Epithelial cell of prostate (primary cell): ENCODE results near the gene ACTMAP.
"Not testable (repeated sequence)": the region's sequence is repeated elsewhere in the genome, so short reads cannot be mapped to it uniquely, and the experiment has no call there.

Experiments
- DNase-seq: peaks from one replicate; pipeline ENCODE4 v3.0.0-alpha.2; 2011; ENCODE audit warnings: low read depth, low spot score
- H3K27ac ChIP-seq: fragments of 450-650 bp; 2 replicates; pipeline ENCODE4 v1.5.1; 2017; ENCODE audit warnings: mild to moderate bottlenecking

The ACTMAP gene

GRCh38 chr19:40747536-40747935 lies 2.7 kb downstream of the ACTMAP start:
- H3K27ac ChIP-seq: no peak overlapping the region

GRCh38 chr19:40745402-40745780 lies 4.9 kb downstream of the ACTMAP start:
- H3K27ac ChIP-seq: peak overlapping the region; percentile 5
- DNase-seq: no peak

More at GRCh38 chr19:40747536-40747935, 2.7 kb downstream of the ACTMAP start:
- no peak for DNase-seq

DNA sequence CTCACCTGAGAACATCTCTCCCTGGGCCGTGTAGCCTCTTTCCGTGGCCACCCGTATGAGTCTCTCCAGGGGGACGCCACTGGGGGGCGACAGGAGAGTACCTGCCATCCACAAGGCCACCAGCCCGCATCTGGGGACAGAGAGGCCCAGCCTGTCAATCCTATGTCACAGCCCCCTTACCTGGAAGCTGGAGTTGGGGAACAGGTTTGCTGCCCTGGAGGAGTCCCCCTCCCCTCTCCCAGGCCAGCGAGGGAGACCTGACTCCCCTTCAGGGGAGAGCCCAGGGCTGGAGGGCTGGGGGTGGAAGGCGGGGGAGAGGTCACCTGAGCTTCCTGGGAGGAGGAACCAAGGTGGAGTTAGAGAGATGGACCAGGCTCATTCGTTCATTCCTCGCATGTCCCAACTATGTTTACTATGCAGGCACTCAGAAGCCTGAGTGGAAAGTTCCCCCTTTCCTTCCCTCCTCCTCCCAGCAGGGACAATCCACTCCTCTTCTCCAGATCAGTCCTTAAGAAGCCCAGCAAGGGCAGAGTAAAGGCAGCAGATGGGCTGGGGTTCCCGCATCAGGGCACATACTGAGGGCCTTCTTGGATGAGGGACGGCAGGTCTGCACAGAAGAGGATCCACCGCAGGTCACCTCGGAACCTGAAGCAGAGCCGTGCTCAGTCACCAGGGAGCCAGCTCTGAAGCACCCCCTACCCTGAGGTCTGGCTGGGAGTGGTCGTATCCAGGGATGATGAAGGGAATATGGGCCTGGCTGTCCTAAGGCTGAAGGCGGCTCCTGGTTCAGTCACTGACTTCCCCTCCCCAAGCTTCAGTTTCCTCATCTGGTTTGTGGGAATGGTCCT lies 5.5 kb downstream of the ACTMAP start:
- no peak for DNase-seq
- H3K27ac ChIP-seq: peak overlapping the region; percentile 5

DNA sequence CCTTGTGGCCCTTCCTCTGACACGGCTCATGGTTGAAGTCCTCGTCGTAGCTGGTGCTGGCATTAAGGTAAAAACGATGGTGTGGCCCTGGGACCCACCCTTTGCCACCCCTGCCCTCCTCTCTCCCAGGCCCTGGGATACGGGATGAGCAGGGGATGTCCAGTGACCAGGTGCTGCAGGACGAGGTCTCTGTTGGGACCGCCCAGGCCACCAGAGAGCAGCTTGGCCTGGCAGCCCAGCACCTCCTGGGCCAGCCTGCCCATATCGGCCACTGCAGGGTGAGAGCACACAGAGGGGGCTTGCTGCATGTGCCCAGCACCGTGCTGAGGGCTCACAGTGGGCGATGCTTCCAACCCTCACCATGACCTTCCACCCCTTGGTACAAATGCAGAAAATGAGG lies 6.4 kb downstream of the ACTMAP start:
- DNase-seq: no peak
- no peak overlapping the region for H3K27ac ChIP-seq

- DNase-seq: no peak
These were observed 7.4 kb downstream of the ACTMAP start for GRCh38 chr19:40742886-40743285.

GRCh38 chr19:40742477-40742876 lies 7.8 kb downstream of the ACTMAP start:
- no peak overlapping the region for H3K27ac ChIP-seq
- DNase-seq: no peak

More at GRCh38 chr19:40742886-40743285, 7.4 kb downstream of the ACTMAP start:
- H3K27ac ChIP-seq: no peak overlapping the region

- no peak for DNase-seq
- H3K27ac ChIP-seq: peak overlapping the region; percentile 23
These were observed 8.5 kb downstream of the ACTMAP start for GRCh38 chr19:40741527-40742390.

DNA sequence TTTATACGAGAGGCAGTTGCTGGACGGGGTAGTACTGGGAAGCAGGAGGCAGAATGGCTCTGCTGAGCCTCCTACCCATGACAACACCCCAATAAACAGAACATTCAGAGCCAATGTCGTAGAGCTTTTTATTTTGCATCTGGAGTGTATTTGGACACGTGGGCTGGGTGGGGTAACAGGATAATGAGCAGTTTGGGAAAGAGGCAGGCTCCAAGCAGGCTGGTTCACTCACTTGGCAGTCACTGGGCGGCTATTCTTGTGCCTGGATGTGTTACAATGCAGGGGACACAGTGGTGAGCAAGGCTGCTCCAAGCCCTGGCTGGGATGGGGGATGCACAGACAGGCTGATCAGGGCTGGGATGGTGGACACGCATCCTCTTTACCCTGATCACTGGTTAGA lies 9.5 kb downstream of the ACTMAP start:
- no peak for DNase-seq
- H3K27ac ChIP-seq: peak overlapping the region; percentile 23

DNA sequence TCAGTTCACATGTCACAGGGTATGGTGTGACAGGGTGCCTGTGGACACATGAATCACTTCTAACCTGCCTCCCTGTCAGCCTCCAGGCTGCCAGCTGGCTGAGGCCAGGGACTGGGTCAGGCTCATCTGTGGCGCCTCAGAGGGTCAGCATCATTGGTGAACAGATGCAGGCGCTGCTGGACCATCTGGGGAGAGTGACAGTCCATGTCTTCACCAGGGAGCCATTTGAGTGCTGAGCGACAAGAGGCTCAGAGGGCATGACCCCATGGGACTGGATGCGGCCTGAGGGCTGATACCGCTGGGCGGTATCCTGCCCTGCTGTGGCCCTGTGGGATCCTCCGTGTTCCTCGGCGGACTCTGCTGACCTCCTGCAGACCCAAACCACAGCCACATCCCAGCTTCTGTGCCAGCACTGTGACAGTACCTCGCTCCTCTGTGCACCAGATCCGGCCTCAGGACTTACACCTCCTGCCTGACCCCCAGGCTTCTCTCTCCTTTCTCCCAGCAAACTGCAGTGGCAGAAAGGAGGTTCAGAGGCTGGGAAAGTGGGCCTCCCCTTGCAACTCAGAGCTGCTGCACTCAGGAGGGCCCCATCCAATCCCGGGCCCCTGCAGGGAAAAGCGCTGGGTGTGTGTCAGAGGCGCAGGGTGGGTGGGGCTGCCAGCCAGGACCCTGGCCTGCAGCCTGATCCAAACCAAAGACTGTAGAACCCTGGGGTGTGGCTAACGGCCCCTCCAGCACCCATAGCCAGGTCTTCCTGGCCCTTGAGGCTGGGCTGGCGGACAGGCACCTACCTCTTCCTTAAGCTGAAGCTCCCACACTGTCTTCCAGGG lies 10.2 kb downstream of the ACTMAP start:
- DNase-seq: no peak
- peak overlapping the region; percentile 23 for H3K27ac ChIP-seq

DNA sequence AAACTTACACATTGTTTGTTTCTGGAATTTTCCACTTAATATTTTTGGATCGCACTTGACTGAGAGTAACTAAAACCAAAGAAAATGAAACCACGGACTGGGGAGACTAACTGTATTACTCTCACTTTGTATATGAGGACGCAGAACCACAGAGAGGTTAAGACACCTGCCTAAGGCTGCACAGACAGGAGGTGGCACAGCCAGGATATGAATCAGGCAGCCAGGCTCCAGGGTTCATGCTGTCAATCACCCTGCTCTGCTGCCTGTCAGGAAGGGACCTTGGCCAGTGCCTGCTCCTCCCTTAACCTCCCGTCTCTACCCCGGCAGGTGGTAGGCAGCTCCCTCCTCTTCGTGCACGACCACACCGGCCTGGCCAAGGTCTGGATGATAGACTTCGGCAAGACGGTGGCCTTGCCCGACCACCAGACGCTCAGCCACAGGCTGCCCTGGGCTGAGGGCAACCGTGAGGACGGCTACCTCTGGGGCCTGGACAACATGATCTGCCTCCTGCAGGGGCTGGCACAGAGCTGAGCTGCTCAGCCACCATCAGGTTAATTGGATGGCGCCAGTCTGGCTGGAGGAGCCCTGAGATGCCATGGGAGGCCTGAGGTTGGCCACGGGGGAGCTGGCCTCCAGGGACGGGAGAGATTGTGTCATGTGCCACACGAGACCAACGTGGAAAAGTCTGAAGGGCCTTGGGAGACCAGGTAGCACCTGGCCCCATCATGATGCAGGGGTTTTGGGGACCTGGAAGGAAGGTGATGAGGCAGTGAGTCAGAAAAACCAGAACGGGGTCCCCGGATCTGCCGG lies 11.0 kb downstream of the ACTMAP start:
- no peak overlapping the region for H3K27ac ChIP-seq
- DNase-seq: no peak

DNA sequence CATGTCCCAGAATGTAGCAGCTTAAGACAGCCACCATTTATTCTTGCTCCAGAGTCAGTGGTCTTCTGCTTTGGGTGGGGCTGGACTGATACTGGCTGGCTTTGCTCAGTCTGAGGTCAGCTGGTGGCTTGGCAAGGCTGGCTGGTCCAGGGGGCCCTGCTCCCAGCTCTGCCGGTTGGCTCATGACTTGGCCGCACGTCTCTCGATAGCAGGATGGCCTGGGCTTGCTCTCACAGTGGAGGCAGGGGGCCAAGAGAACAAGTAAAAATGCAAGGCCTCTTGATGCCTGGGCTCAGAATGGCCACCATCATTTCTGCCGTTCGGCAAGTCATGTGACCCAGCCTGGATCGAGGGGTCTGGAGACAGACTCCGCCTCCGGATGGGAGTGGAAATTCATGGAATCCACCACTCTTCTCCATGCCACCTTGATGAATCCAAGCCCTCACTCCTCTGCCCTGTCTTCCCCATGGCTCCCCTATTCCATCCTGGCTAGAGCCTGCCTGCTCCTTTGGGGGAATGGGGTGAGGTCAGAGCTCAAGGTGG lies 13.1 kb downstream of the ACTMAP start:
- peak overlapping the region; percentile 54 for H3K27ac ChIP-seq
- no peak for DNase-seq

DNA sequence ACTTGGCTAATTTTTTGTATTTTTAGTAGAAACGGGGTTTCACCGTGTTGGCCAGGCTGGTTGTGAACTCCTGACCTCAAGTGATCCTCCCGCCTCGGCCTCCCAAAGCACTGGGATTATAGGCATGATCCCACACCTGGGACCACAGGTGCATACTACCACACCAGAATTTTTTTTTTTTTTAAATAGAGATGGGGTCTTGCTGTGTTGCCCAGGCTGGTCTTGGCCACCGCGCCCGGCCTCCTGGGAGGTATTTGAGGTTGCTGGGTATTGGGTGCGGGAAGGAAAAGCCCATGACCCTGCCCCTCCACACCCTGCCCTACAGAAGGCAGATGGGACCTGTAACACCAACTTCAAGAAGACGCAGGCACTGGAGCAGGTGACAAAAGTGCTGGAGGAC lies 13.6 kb downstream of the ACTMAP start:
- H3K27ac ChIP-seq: peak overlapping the region; percentile 54
- no peak for DNase-seq

DNA sequence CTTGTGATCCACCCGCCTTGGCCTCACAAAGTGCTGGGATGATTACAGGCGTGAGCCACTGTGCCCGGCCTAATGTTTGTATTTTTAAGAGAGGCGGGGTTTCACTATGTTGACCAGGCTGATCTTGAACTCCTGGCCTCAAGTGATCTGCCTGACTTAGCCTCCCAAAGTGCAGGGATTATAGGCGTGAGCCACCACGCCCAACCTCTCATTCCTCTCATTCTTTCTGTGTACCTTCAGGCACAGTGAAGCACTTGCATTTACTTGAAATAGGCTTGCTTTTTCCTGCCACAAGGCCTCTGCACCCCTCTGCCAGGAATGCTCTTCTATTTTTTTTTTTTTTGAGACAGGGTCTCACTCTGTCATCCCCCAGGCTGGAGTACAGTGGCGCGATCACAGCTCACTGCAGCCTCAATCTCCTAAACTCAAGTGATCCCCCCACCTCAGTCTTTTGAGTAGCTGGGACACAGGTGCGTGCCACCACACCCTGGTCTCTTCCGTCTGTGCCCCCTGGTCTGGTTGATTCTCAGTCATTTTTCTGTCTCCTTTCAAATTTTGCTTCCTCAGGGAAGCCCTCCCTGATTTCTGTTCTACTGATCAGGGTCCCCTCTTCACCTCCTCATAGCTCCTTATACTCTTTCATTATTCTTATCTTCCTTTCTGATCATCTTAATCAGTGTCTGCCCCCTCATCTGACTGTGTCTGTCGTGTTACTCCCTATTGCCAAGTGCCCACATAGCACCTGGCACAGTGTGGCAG lies 15.1 kb downstream of the ACTMAP start:
- no peak for DNase-seq
- peak overlapping the region; percentile 54 for H3K27ac ChIP-seq

GRCh38 chr19:40733149-40733548 lies 17.1 kb downstream of the ACTMAP start:
- H3K27ac ChIP-seq: no peak overlapping the region
- no peak for DNase-seq

DNA sequence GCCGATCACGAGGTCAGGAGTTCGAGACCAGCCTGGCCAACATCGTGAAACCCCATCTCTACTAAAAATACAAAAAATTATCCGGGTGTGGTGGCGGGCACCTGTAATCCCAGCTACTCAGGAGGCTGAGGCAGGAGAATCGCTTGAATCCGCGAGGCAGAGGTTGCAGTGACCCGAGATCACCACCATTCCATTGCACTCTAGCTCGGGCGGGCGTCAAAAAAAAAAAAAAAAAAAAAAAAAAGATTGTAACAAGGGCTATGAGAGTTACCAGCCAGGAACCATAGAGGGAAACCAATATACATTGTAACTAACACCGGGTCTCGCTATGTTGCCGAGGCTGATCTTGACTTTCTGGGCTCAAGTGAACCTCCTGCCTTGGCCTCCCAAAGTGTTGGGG lies 18.0 kb downstream of the ACTMAP start:
- not testable (repeated sequence) for DNase-seq

GRCh38 chr19:40730065-40730464 lies 20.2 kb downstream of the ACTMAP start:
- DNase-seq, H3K27ac ChIP-seq: not testable (repeated sequence)

More for the DNA sequence above, 18.0 kb downstream of the ACTMAP start:
- H3K27ac ChIP-seq: not testable (repeated sequence)

DNA sequence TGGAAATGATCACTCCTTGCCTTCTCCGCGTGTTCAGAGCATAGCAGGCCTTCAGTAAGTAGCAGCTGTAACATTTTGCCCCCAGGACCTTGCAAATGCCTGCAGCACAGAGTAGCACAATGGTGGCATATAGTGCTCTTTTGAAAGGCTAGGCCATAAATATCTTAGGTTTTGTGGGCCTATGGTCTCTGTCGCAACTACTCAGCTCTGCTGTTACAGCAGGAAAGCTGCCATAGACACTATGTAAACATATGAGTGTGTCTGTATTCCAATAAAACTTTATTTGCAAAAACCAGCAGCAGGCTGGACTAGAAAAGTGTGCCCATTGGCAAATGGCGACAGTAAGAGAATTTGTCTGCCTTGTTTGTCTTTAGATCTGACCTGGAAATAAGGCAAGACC lies 24.0 kb downstream of the ACTMAP start:
- no peak for DNase-seq
- H3K27ac ChIP-seq: no peak overlapping the region

- no peak overlapping the region for H3K27ac ChIP-seq
- no peak for DNase-seq
These were observed 25.4 kb downstream of the ACTMAP start for GRCh38 chr19:40724855-40725254.
